WTC11 (cell line): Measurements from ENCODE around the gene MYOD1.
A peak's percentile ranks its signal among the peaks of the same experiment; 100 is the strongest.

Experiments
- AR ChIP-seq: fragments of 250-450 bp; sonication (Bioruptor Pico); IDR thresholded peaks from 2 replicates; pipeline ENCODE4 v1.9.0; 2021; ENCODE audit warnings: mild to moderate bottlenecking
- CTCF ChIP-seq: fragments of 200-600 bp; IDR thresholded peaks from 2 replicates; pipeline ENCODE4 v1.8.0; 2022; ENCODE audit warnings: antibody characterized with exemption
- ESRRA ChIP-seq: sonication (generic); formaldehyde crosslinking; IDR thresholded peaks from 2 replicates; pipeline ENCODE4 v1.8.1; 2022; ENCODE audit warnings: mild to moderate bottlenecking, missing genetic modification reagents, borderline replicate concordance
- MAX ChIP-seq: sonication (generic); formaldehyde crosslinking; IDR thresholded peaks from 2 replicates; pipeline ENCODE4 v1.8.0; 2022; ENCODE audit warnings: mild to moderate bottlenecking, missing genetic modification reagents
- NFYB ChIP-seq: sonication (generic); formaldehyde crosslinking; conservative IDR thresholded peaks from 2 replicates; pipeline ENCODE4 v1.8.0; 2022; ENCODE audit warnings: low read depth, missing genetic modification reagents
- NR3C1 ChIP-seq: sonication (generic); formaldehyde crosslinking; conservative IDR thresholded peaks from 2 replicates; pipeline ENCODE4 v1.8.1; 2023; ENCODE audit warnings: low read depth, mild to moderate bottlenecking, missing genetic modification reagents
- PRDM15 ChIP-seq: sonication (generic); formaldehyde crosslinking; IDR thresholded peaks from 2 replicates; pipeline ENCODE4 v1.8.0; 2022; ENCODE audit warnings: missing genetic modification reagents
- SMAD4 ChIP-seq: sonication (generic); formaldehyde crosslinking; IDR thresholded peaks from 2 replicates; pipeline ENCODE4 v1.8.0; 2022; ENCODE audit warnings: mild to moderate bottlenecking, missing genetic modification reagents
- USF2 ChIP-seq: sonication (generic); formaldehyde crosslinking; IDR thresholded peaks from 2 replicates; pipeline ENCODE4 v1.8.1; 2023; ENCODE audit warnings: mild to moderate bottlenecking, missing genetic modification reagents, moderate library complexity

GRCh38 chr11:17734986-17735817, 15.8 kb downstream of the MYOD1 start:
- TF ChIP-seq CTCF (no peak), USF2 (CRISPR knock-in tag) (no peak), AR (no peak), NFYB (CRISPR knock-in tag) (no peak), ESRRA (CRISPR knock-in tag) (peak; percentile 43; the same call in 1 of the 2 replicates), PRDM15 (CRISPR knock-in tag) (no peak), NR3C1 (no peak), MAX (CRISPR knock-in tag) (no peak), SMAD4 (CRISPR knock-in tag) (no peak)
